Stomach (tissue), 4 donors: ENCODE measurements around the gene IFFO2.

Experiments used
- CTCF ChIP-seq, 7 experiments: fragments of 450-650 bp in 4 of 7; fragments of 200-600 bp in 3 of 7; sonication (generic) in 3 of 7; IDR thresholded peaks; one replicate each; pipeline ENCODE4 v1.5.1; 2016 to 2019; ENCODE audit warnings: antibody characterized with exemption in 7 of 7, control low read depth in 2 of 7, mild to moderate bottlenecking in 1 of 7
- EP300 ChIP-seq: sonication (generic); formaldehyde crosslinking; IDR thresholded peaks from one replicate; pipeline ENCODE4 v1.6.1; 2017; ENCODE audit warnings: antibody characterized with exemption
- POLR2A ChIP-seq, 4 donors: fragments of 450-650 bp; IDR thresholded peaks; one replicate each; pipeline ENCODE4 v1.6.1; 2016; ENCODE audit warnings: antibody characterized with exemption in 4 of 4, control low read depth in 2 of 4, mild to moderate bottlenecking in 1 of 4, moderate library complexity in 1 of 4
- POLR2AphosphoS5 ChIP-seq, 3 donors: sonication (generic); formaldehyde crosslinking; IDR thresholded peaks; one replicate each; pipeline ENCODE4 v1.6.1; 2016; ENCODE audit warnings: antibody characterized with exemption in 3 of 3

GRCh38 chr1:18943914-18944572 is 12.4 kb downstream of the IFFO2 start:
- TF ChIP-seq CTCF (IDR thresholded peaks at IDR 0.05): no peak
- no peak for TF ChIP-seq POLR2AphosphoS5 (IDR thresholded peaks at IDR 0.05)
- TF ChIP-seq EP300: no peak
- TF ChIP-seq POLR2A (IDR thresholded peaks at IDR 0.05): no peak
